Nephron (organoid): Measurements from ENCODE around the gene ARID1A.

Experiments used
- H3K27ac Mint-ChIP-seq, 3 experiments: 2 replicates each; pipeline ENCODE4 v1.8.0; 2020; ENCODE audit warnings: mixed read lengths in 3 of 3, mild to moderate bottlenecking in 2 of 3, moderate library complexity in 1 of 3
- H3K27me3 Mint-ChIP-seq: 2 replicates; pipeline ENCODE4 v1.8.0; 2021; ENCODE audit warnings: low read depth, mild to moderate bottlenecking, moderate library complexity, mixed read lengths
- H3K36me3 Mint-ChIP-seq: 2 replicates; pipeline ENCODE4 v1.8.0; 2020; ENCODE audit warnings: low read depth, mixed read lengths
- H3K4me1 Mint-ChIP-seq: 2 replicates; pipeline ENCODE4 v1.8.0; 2020; ENCODE audit warnings: mixed read lengths
- H3K4me3 Mint-ChIP-seq, 3 experiments: 2 replicates each; pipeline ENCODE4 v1.8.0; 2020; ENCODE audit warnings: mild to moderate bottlenecking in 3 of 3, mixed read lengths in 3 of 3, moderate library complexity in 2 of 3
- H3K9me3 Mint-ChIP-seq: 2 replicates; pipeline ENCODE4 v1.8.0; 2020; ENCODE audit warnings: mixed read lengths
- CTCF ChIP-seq, 3 experiments: fragments of 200-600 bp; sonication (generic); IDR thresholded peaks; one replicate each; pipeline ENCODE4 v1.5.0; 2021; ENCODE audit warnings: antibody characterized with exemption in 3 of 3; ENCODE audit not compliant: unreplicated experiment in 3 of 3

The ARID1A gene

DNA sequence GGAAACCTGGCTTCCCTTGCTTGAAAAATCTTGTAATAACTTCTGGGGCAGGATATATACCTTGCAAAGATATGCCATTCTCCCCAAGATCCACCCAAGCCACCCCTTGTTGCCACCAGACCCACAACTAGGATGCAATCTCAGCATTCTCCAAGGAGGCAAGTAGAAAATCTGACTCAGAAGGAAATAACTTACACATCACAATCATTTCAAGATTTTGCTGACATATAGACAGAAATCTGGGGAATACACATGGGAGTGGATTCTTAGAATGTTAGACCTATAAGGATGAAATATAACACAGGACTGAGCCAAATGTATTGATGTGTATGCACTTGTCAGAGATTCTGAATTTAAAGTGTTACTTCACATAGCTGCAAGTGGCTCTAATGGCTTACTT is 115.9 kb downstream of the ARID1A start:
- peaks cover 3% of the 10 kb centered on the region for H3K9me3 Mint-ChIP-seq
- H3K27ac Mint-ChIP-seq: no peak overlapping the region
- H3K4me1 Mint-ChIP-seq: no peaks in the 10 kb centered on the region
- TF ChIP-seq CTCF (IDR thresholded peaks at IDR 0.05; ENCODE audit: unreplicated experiment in 3 of 3): no peak
- H3K27me3 Mint-ChIP-seq: peaks cover 4% of the 10 kb centered on the region
- peaks cover 5% of the 10 kb centered on the region for H3K36me3 Mint-ChIP-seq
- no peak overlapping the region for H3K4me3 Mint-ChIP-seq

- no peak for TF ChIP-seq CTCF (IDR thresholded peaks at IDR 0.05; ENCODE audit: unreplicated experiment in 3 of 3)
- Mint-ChIP-seq H3K36me3 (no peaks in the 10 kb centered on the region), H3K4me3 (no peak overlapping the region)
Observed at GRCh38 chr1:26814377-26814776, 118.6 kb downstream of the ARID1A start.

DNA sequence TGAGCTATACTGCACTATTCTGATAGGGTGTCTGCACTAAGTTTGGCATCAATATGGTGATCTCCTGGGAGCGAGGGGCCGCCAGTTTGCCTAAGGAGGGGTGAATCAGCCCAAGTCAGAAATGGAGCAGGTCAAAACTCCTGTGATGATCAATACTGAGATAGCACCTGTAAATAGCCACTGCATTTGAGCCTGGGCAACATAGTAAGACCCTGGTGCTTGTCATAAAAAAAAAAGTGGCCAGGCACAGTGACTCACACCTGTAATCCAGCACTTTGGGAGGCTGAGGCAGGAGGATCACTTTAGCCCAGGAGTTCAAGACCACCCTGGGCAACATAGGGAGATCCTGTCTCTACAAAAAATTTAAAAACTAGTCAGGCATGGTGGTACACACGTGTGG is 119.1 kb downstream of the ARID1A start:
- Mint-ChIP-seq H3K27me3 (peaks cover 4% of the 10 kb centered on the region), H3K4me1 (no peaks in the 10 kb centered on the region), H3K4me3 (no peak overlapping the region), H3K36me3 (no peaks in the 10 kb centered on the region), H3K27ac (no peak overlapping the region), H3K9me3 (peaks cover 3% of the 10 kb centered on the region)
- no peak for TF ChIP-seq CTCF (IDR thresholded peaks at IDR 0.05; ENCODE audit: unreplicated experiment in 3 of 3)

More at GRCh38 chr1:26814377-26814776, 118.6 kb downstream of the ARID1A start:
- Mint-ChIP-seq H3K27me3 (peaks cover 4% of the 10 kb centered on the region), H3K9me3 (peaks cover 3% of the 10 kb centered on the region), H3K4me1 (no peaks in the 10 kb centered on the region), H3K27ac (no peak overlapping the region)

GRCh38 chr1:26820784-26821269 is 125.0 kb downstream of the ARID1A start:
- Mint-ChIP-seq H3K4me3 (no peak overlapping the region), H3K27ac (no peak overlapping the region), H3K4me1 (no peaks in the 10 kb centered on the region), H3K36me3 (no peaks in the 10 kb centered on the region), H3K9me3 (peaks cover 3% of the 10 kb centered on the region), H3K27me3 (peaks cover 8% of the 10 kb centered on the region)
- no peak for TF ChIP-seq CTCF (IDR thresholded peaks at IDR 0.05; ENCODE audit: unreplicated experiment in 3 of 3)

DNA sequence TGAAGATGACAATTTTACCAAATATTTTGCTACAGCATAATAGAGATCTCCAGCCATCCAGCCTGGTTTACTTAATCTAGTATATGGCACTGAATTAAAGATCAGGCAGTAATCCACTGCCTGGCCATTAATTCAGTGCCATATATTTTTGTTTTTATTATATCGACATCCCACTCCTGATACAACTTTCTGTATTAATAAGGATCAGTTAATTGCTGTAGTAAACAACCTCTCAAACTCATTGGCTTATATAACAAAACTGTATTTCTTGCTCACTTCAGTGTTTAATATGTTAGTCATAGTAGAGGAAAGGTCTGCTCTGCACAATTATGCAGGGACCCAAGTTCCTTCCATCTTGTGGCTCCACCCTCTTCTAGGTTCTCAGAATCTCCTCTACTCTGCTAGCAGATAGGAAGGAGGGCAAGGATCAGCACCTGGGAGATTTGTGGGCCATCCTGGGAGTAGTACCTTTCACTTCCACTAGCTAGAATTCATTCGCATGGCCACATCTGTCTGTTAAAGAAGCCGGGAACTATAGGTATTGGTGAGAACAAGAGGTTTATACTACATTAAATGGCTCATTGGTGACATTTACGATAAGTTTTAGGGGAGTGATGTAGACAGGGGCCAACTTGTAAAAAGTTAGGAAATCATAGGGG is 127.1 kb downstream of the ARID1A start:
- H3K27ac Mint-ChIP-seq: peak overlapping the region in 1 of 3 experiments; percentile 51
- H3K4me1 Mint-ChIP-seq: peaks cover 7% of the 10 kb centered on the region
- H3K27me3 Mint-ChIP-seq: peaks cover 5% of the 10 kb centered on the region
- peak overlapping the region in 1 of 3 experiments; percentile 44 for H3K4me3 Mint-ChIP-seq
- H3K9me3 Mint-ChIP-seq: no peaks in the 10 kb centered on the region
- no peaks in the 10 kb centered on the region for H3K36me3 Mint-ChIP-seq
- TF ChIP-seq CTCF (IDR thresholded peaks at IDR 0.05; ENCODE audit: unreplicated experiment in 3 of 3): no peak

- Mint-ChIP-seq H3K27me3 (peaks cover 5% of the 10 kb centered on the region), H3K27ac (peak overlapping the region in 2 of 3 experiments; percentile 0 to 40), H3K4me1 (peaks cover 24% of the 10 kb centered on the region), H3K9me3 (no peaks in the 10 kb centered on the region), H3K4me3 (peak overlapping the region; percentile 48 to 79 (median 72)), H3K36me3 (no peaks in the 10 kb centered on the region)
- TF ChIP-seq CTCF (IDR thresholded peaks at IDR 0.05; ENCODE audit: unreplicated experiment in 3 of 3): no peak
Observed at GRCh38 chr1:26824731-26825130, 128.9 kb downstream of the ARID1A start.
